Ascending aorta (tissue), 2 donors: Measurements from ENCODE around the gene COL19A1. TPM values are rescaled to one million over a fixed set of nuclear protein-coding genes. Genes with fewer than 3 reads are reported as not detected.

Experiments used
- DNase-seq, 2 donors: peaks; one replicate each; pipeline ENCODE4 v3.0.0-alpha.2; 2019; ENCODE audit warnings: low spot score in 2 of 2
- H3K27ac ChIP-seq, 2 donors: fragments of 200-600 bp; sonication (generic); one replicate each; pipeline ENCODE4 v1.5.1; 2016 to 2017; ENCODE audit warnings: mild to moderate bottlenecking in 1 of 2
- H3K27me3 ChIP-seq: fragments of 200-600 bp; sonication (generic); one replicate; pipeline ENCODE4 v1.5.1; 2017
- H3K36me3 ChIP-seq, 2 donors: fragments of 200-600 bp; sonication (generic); one replicate each; pipeline ENCODE4 v1.5.1; 2016
- H3K4me1 ChIP-seq, 2 donors: fragments of 200-600 bp; sonication (generic); one replicate each; pipeline ENCODE4 v1.5.1; 2016 to 2017; ENCODE audit warnings: mild to moderate bottlenecking in 1 of 2
- H3K4me3 ChIP-seq, 2 donors: fragments of 200-600 bp; sonication (generic); one replicate each; pipeline ENCODE4 v1.5.1; 2016 to 2017; ENCODE audit warnings: mild to moderate bottlenecking in 1 of 2
- H3K9me3 ChIP-seq, 2 donors: fragments of 200-600 bp; sonication (generic); one replicate each; pipeline ENCODE4 v1.5.1; 2016
- intact Hi-C: fragments of 100-400 bp; cut with DNase I; formaldehyde crosslinking; loops from one replicate; pipeline ENCODE4 v1.15.1; 2023
- total RNA-seq: library from RNA; depleted of rRNA; stranded (reverse); fragments of >200 nt; gene quantifications from one replicate; pipeline ENCODE4 v1.1.0, GENCODE V29; 2016
- TF ChIP-seq, protein P1 (sequence below), 3 experiments: fragments of 200-600 bp in 2 of 3; fragments of 450-650 bp in 1 of 3; sonication (generic) in 2 of 3; IDR thresholded peaks; one replicate each; pipeline ENCODE4 v1.5.1; 2016 to 2019; ENCODE audit warnings: antibody characterized with exemption in 3 of 3, mild to moderate bottlenecking in 1 of 3, moderate library complexity in 1 of 3

COL19A1 gene
- total RNA-seq, 1 donor from 2014 or later = not detected

DNA sequence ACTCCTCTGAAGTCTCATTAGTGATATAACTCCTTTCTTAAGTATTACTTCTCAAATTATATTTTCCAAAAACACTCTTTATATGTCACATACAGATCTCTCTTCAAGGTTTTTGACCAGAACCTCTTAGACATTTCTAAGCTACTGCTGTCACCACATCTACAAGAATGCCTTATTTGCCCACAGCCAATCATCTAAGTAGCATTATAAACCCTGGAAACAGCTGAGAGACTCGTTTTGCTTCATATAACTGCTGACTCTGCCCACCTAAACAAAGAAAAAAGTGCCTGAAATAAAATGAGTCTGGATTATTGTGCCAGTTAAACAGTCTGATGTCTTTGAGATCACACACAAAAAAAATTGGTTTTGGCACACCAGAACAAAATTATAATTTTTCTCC lies 270.6 kb downstream of the COL19A1 start:
- no peaks in the 10 kb centered on the region for H3K9me3 ChIP-seq
- H3K4me3 ChIP-seq = no peak overlapping the region
- no peak for DNase-seq
- no peaks in the 10 kb centered on the region for H3K36me3 ChIP-seq
- no peak overlapping the region for H3K27ac ChIP-seq
- intact Hi-C loops = no loop called here
- H3K27me3 ChIP-seq = no peaks in the 10 kb centered on the region
- H3K4me1 ChIP-seq = no peaks in the 10 kb centered on the region
- TF ChIP-seq, protein P1, sequence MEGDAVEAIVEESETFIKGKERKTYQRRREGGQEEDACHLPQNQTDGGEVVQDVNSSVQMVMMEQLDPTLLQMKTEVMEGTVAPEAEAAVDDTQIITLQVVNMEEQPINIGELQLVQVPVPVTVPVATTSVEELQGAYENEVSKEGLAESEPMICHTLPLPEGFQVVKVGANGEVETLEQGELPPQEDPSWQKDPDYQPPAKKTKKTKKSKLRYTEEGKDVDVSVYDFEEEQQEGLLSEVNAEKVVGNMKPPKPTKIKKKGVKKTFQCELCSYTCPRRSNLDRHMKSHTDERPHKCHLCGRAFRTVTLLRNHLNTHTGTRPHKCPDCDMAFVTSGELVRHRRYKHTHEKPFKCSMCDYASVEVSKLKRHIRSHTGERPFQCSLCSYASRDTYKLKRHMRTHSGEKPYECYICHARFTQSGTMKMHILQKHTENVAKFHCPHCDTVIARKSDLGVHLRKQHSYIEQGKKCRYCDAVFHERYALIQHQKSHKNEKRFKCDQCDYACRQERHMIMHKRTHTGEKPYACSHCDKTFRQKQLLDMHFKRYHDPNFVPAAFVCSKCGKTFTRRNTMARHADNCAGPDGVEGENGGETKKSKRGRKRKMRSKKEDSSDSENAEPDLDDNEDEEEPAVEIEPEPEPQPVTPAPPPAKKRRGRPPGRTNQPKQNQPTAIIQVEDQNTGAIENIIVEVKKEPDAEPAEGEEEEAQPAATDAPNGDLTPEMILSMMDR (IDR thresholded peaks at IDR 0.05) = no peak

DNA sequence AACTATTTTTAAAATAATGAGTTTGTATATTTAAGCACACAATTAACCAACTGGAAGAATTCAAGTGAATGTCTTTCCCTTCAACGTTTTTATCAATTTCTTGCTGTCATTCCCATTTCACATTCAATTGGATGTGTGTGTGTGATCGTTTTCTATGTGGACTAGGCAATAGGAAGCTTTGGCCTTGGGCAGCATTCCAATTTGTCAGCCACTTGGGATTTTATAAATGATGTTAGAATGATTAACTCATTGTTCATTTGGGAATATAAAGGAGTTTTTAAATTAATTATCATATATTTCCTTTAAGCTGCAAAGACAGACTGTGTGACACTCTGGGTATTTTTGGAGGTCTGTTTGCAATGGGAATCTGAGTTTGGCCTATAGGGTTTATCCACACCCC lies 274.1 kb downstream of the COL19A1 start:
- DNase-seq = no peak
- Histone ChIP-seq H3K4me1 (no peaks in the 10 kb centered on the region), H3K4me3 (no peak overlapping the region)

DNA sequence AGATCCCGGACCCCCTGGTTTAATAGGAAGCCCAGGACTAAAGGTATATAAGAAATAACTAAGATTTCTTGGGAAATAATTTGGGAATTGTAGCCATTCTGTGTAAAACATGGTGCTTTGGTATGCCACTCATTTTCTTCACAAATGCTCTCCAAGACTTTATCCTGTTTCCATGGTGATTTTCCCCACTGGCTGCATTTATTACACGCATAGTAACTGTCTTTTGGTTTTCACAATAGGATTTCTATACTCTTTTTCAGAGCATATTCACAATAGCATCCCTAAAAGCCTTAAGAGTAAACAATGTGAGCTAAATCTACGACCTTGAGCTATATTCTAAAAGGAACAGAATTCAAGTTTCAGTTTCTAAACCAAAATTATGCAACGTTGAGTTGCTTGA lies 275.7 kb downstream of the COL19A1 start:
- Histone ChIP-seq H3K4me3 (no peak overlapping the region), H3K27me3 (no peaks in the 10 kb centered on the region), H3K4me1 (no peaks in the 10 kb centered on the region), H3K9me3 (no peaks in the 10 kb centered on the region), H3K27ac (no peak overlapping the region), H3K36me3 (no peaks in the 10 kb centered on the region)
- DNase-seq = no peak
- TF ChIP-seq, protein P1 (IDR thresholded peaks at IDR 0.05) = no peak
- intact Hi-C loops = no loop called here

More for the DNA sequence above, 274.1 kb downstream of the COL19A1 start:
- intact Hi-C loops = no loop called here
- Histone ChIP-seq H3K27me3 (no peaks in the 10 kb centered on the region), H3K9me3 (no peaks in the 10 kb centered on the region), H3K36me3 (no peaks in the 10 kb centered on the region), H3K27ac (no peak overlapping the region)
- TF ChIP-seq, protein P1 (IDR thresholded peaks at IDR 0.05) = no peak

DNA sequence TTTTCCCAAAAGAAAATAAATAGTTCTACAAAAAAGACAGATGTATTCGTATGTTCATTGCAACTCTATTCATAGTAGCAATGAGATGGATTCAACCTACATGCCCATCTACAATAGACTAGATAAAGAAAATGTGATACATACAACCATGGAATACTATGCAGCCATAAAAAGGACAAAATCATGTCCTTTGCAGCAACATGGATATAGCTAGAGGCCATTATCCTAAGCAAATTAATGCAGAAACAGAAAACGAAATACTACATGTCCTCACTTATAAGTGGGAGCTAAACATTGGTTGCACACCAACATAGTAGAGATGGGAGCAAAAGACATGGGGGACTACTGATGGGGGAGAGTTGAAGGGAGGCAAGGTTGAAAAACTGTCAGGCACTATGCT lies 278.8 kb downstream of the COL19A1 start:
- TF ChIP-seq, protein P1 (IDR thresholded peaks at IDR 0.05) = no peak
- Histone ChIP-seq H3K4me1 (no peaks in the 10 kb centered on the region), H3K27ac (no peak overlapping the region), H3K36me3 (no peaks in the 10 kb centered on the region), H3K9me3 (no peaks in the 10 kb centered on the region), H3K4me3 (no peak overlapping the region), H3K27me3 (no peaks in the 10 kb centered on the region)
- no peak for DNase-seq
- intact Hi-C loops = no loop called here

DNA sequence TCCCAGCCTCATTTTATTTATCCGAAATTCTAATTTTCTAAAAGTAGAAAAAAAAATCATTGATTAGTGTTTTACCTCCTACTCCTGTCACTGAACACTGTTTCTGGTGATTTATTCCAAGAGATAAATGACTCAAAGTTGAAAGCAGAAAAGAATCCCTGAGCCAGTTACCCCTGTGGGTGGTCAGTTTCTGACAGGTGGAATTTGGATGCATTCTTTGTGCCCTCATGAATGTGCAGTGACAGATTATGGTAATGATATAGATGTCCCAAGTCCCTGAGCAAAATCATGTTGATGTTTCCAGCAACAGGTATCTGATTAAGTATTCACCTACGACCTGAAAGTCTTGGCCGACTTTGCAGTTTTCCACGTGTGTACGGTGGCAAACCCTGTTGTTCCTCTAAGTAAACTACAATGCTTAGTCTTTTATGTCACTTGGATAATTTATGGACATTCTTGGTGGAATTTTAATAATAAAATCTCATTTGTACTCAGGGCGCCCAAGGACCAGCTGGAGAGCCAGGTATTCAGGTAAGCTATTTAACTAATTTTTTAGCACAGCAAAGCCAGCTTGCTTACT lies 282.9 kb downstream of the COL19A1 start:
- Histone ChIP-seq H3K4me3 (no peak overlapping the region), H3K9me3 (no peaks in the 10 kb centered on the region), H3K36me3 (no peaks in the 10 kb centered on the region), H3K4me1 (no peaks in the 10 kb centered on the region), H3K27me3 (no peaks in the 10 kb centered on the region), H3K27ac (no peak overlapping the region)
- TF ChIP-seq, protein P1 (IDR thresholded peaks at IDR 0.05) = no peak
- intact Hi-C loops = no loop called here
- no peak for DNase-seq

DNA sequence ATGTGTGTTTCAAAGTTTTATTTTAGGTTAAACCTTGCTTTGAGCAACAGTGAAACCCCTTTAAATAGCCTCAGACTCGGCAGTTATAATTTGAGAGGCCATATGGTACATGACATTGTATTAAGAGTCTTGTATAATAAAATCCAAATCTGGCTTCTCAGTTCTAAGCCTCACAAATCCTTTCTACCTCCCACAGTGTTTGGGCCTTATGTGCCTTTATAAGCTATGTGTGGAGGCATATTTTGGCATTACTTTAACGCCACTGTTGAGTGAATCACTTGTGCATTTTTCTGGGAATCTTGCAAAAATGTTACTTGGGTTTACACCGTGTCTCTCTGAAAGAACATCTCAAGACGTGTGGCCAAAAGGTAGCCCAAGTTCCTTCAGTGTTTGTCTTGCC lies 284.2 kb downstream of the COL19A1 start:
- Histone ChIP-seq H3K4me3 (no peak overlapping the region), H3K9me3 (no peaks in the 10 kb centered on the region), H3K36me3 (no peaks in the 10 kb centered on the region), H3K4me1 (no peaks in the 10 kb centered on the region), H3K27ac (no peak overlapping the region), H3K27me3 (no peaks in the 10 kb centered on the region)
- intact Hi-C loops = no loop called here
- TF ChIP-seq, protein P1 (IDR thresholded peaks at IDR 0.05) = no peak
- DNase-seq = no peak
